ENCODE measurements around the gene TTLL11. TPM values are rescaled to one million over a fixed set of nuclear protein-coding genes. Genes with fewer than 3 reads are reported as not detected.
A peak's percentile ranks its signal among the peaks of the same experiment; 100 is the strongest.
"Not testable (repeated sequence)": the region's sequence is repeated elsewhere in the genome, so short reads cannot be mapped to it uniquely, and the experiment has no call there.

TTLL11 gene
- total and polyA plus RNA-seq, 8 donors: 5.4 to 11.6 (median 9.5) TPM

- intact Hi-C loops (cut with DNase I): no loop called here
- no peaks in the 10 kb centered on the region for H3K27me3 ChIP-seq
- H3K4me3 ChIP-seq: no peak overlapping the region
- H3K36me3 ChIP-seq: no peaks in the 10 kb centered on the region
- peaks cover 0 to 6% of the 10 kb centered on the region in 2 donors for H3K9me3 ChIP-seq
- DNase-seq: no peak
- no peak for TF ChIP-seq CTCF (IDR thresholded peaks at IDR 0.05)
- H3K4me1 ChIP-seq: no peaks in the 10 kb centered on the region
- H3K27ac ChIP-seq: no peak overlapping the region
- ATAC-seq: no peak
Observed at GRCh38 chr9:121898856-121899255, 194.3 kb downstream of the TTLL11 start.

- no peaks in the 10 kb centered on the region for H3K36me3 ChIP-seq
- no peak overlapping the region for H3K27ac ChIP-seq
- no peak for TF ChIP-seq CTCF (IDR thresholded peaks at IDR 0.05)
- DNase-seq (no peak), ATAC-seq (no peak)
- H3K4me3 ChIP-seq: no peak overlapping the region
- intact Hi-C loops (cut with DNase I): no loop called here
- H3K9me3 ChIP-seq: peaks cover 0 to 6% of the 10 kb centered on the region in 2 donors
- no peaks in the 10 kb centered on the region for H3K4me1 ChIP-seq
- H3K27me3 ChIP-seq: no peaks in the 10 kb centered on the region
Observed at GRCh38 chr9:121897140-121897539, 196.0 kb downstream of the TTLL11 start.

- no peaks in the 10 kb centered on the region for H3K27me3 ChIP-seq
- ATAC-seq (no peak), DNase-seq (no peak)
- H3K36me3 ChIP-seq: no peaks in the 10 kb centered on the region
- no peak overlapping the region for H3K27ac ChIP-seq
- no peak overlapping the region for H3K4me3 ChIP-seq
- peaks cover 0 to 6% of the 10 kb centered on the region in 2 donors for H3K9me3 ChIP-seq
- intact Hi-C loops (cut with DNase I): no loop called here
- no peak for TF ChIP-seq CTCF (IDR thresholded peaks at IDR 0.05)
- no peaks in the 10 kb centered on the region for H3K4me1 ChIP-seq
Observed at GRCh38 chr9:121896545-121896943, 196.6 kb downstream of the TTLL11 start.

GRCh38 chr9:121895818-121896544 lies 197.1 kb downstream of the TTLL11 start:
- no peaks in the 10 kb centered on the region for H3K36me3 ChIP-seq
- no peak overlapping the region for H3K27ac ChIP-seq
- DNase-seq (peak in 1 of 4 donors; percentile 20), ATAC-seq (no peak)
- no peaks in the 10 kb centered on the region for H3K27me3 ChIP-seq
- H3K4me3 ChIP-seq: no peak overlapping the region
- H3K9me3 ChIP-seq: peaks cover 0 to 6% of the 10 kb centered on the region in 2 donors
- H3K4me1 ChIP-seq: no peaks in the 10 kb centered on the region
- no peak for TF ChIP-seq CTCF (IDR thresholded peaks at IDR 0.05)
- intact Hi-C loops (cut with DNase I): no loop called here

- H3K4me1 ChIP-seq: no peaks in the 10 kb centered on the region
- ATAC-seq (no peak), DNase-seq (no peak)
- H3K4me3 ChIP-seq: no peak overlapping the region
- TF ChIP-seq CTCF (IDR thresholded peaks at IDR 0.05): no peak
- H3K27me3 ChIP-seq: no peaks in the 10 kb centered on the region
- no peak overlapping the region for H3K27ac ChIP-seq
- H3K36me3 ChIP-seq: no peaks in the 10 kb centered on the region
- intact Hi-C loops (cut with DNase I): no loop called here
- H3K9me3 ChIP-seq: peaks cover 0 to 1% of the 10 kb centered on the region in 2 donors
Observed at GRCh38 chr9:121895358-121895757, 197.8 kb downstream of the TTLL11 start.

- H3K36me3 ChIP-seq; H3K4me3 ChIP-seq; DNase-seq; H3K27ac ChIP-seq; H3K4me1 ChIP-seq; ATAC-seq; H3K9me3 ChIP-seq; intact Hi-C loops (cut with DNase I); H3K27me3 ChIP-seq: not testable (repeated sequence)
Observed at GRCh38 chr9:121894380-121894779, 198.7 kb downstream of the TTLL11 start.
